K562 (cell line): Measurements from ENCODE around the gene SPRR2D. TPM values are rescaled to one million over a fixed set of nuclear protein-coding genes. Genes with fewer than 3 reads are reported as not detected.

ENCODE experiments used
- ATAC-seq: fragments of 200-7000 bp; cut with Tn5 transposase; 3 replicates; pipeline ENCODE4 v1.9.1; 2020; ENCODE audit warnings: moderate library complexity
- BruUV-seq: library from RNA; stranded (reverse); fragments of 400-500 nt; replicated peaks from 2 replicates; lab custom pipeline; 2021; lab: Mats Ljungman, UMichigan
- CTCF ChIA-PET: fragments of 300-600 bp; formaldehyde crosslinking; extraction: SDS; loops from one replicate; lab custom pipeline; 2021; ENCODE audit warnings: low intra/inter-chr PET ratio; lab: Yijun Ruan, JAX
- POLR2A ChIA-PET: fragments of 300-600, 350-650 bp; sonication (Branson Sonifier 250); formaldehyde crosslinking; extraction: SDS; loops from one replicate; lab custom pipeline; 2021; ENCODE audit warnings: antibody characterized with exemption, inconsistent platforms; lab: Yijun Ruan, JAX
- DNase-seq, 4 experiments: peaks; one replicate each; pipeline versions ENCODE4 v3.0.0 to v3.0.0-alpha.2; 2011 to 2018; ENCODE audit warnings: low spot score in 3 of 4, mixed read lengths in 3 of 4; ENCODE audit errors: extremely low read depth in 1 of 4
- FAIRE-seq: peaks from 2 replicates; lab custom pipeline; 2011; peaks lifted over from hg19 to GRCh38; lab: Jason Lieb, UNC
- H2AFZ ChIP-seq: 2 replicates; pipeline ENCODE4 v1.6.0; 2011; ENCODE audit warnings: low read depth, low read length, control low read depth, inconsistent platforms
- H3K27ac ChIP-seq: fragments of 200-600 bp; 3 replicates; pipeline ENCODE4 v1.8.0; 2011; ENCODE audit warnings: low read depth, mild to moderate bottlenecking, control low read depth, inconsistent platforms, low read length, moderate library complexity, mixed read lengths; ENCODE audit errors: extremely low read depth
- H3K27me3 ChIP-seq, 2 experiments: fragments of 300-600 bp in 1 of 2; 2 replicates in 1 of 2; 3 replicates in 1 of 2; pipeline versions ENCODE4 v1.6.0 to v1.8.0; 2011; ENCODE audit warnings: inconsistent platforms in 2 of 2, low read length in 2 of 2, mild to moderate bottlenecking in 1 of 2, mixed read lengths in 1 of 2, moderate library complexity in 1 of 2; ENCODE audit not compliant: control insufficient read depth in 2 of 2, insufficient read depth in 2 of 2
- H3K36me3 ChIP-seq: fragments of 300-600 bp; 3 replicates; pipeline ENCODE4 v1.8.0; 2011; ENCODE audit warnings: mild to moderate bottlenecking, low read length, inconsistent platforms; ENCODE audit not compliant: control insufficient read depth, insufficient read depth
- H3K4me1 ChIP-seq, 2 experiments: fragments of 200-600 bp in 1 of 2; replicated peaks in 1 of 2; 2 replicates in 1 of 2; 3 replicates in 1 of 2; pipeline versions ENCODE4 v1.5.1 to v1.8.0; 2011; ENCODE audit warnings: inconsistent platforms in 2 of 2, low read length in 2 of 2, mild to moderate bottlenecking in 1 of 2, mixed read lengths in 1 of 2, moderate library complexity in 1 of 2; ENCODE audit not compliant: control insufficient read depth in 2 of 2, insufficient read depth in 2 of 2
- H3K4me2 ChIP-seq: 2 replicates; pipeline ENCODE4 v1.6.1; 2011; ENCODE audit warnings: low read length, control low read depth, inconsistent platforms, mixed read lengths; ENCODE audit not compliant: insufficient read depth
- H3K4me3 ChIP-seq: fragments of 200-600 bp; sonication (generic), shearing (Covaris generic); 2 replicates; pipeline ENCODE4 v1.5.1; 2016; ENCODE audit warnings: control low read depth, inconsistent platforms
- H3K79me2 ChIP-seq: fragments of 200-600 bp; 3 replicates; pipeline ENCODE4 v1.8.0; 2011; ENCODE audit warnings: low read length, inconsistent platforms; ENCODE audit not compliant: control insufficient read depth, insufficient read depth
- H3K9ac ChIP-seq, 2 experiments: 2 replicates each; pipeline versions ENCODE4 v1.6.0 to v1.6.1; 2011; ENCODE audit warnings: low read depth in 2 of 2, low read length in 2 of 2, control low read depth in 1 of 2, inconsistent platforms in 1 of 2, mild to moderate bottlenecking in 1 of 2, mixed read lengths in 1 of 2; ENCODE audit not compliant: insufficient read depth in 1 of 2
- H3K9me1 ChIP-seq: one replicate; pipeline ENCODE4 v1.6.0; 2011; ENCODE audit warnings: inconsistent platforms, mild to moderate bottlenecking, low read length, moderate library complexity; ENCODE audit not compliant: control insufficient read depth, insufficient read depth
- H3K9me3 ChIP-seq: replicated peaks from 2 replicates; pipeline ENCODE4 v1.5.1; 2011; ENCODE audit warnings: low read depth, low read length, inconsistent platforms; ENCODE audit not compliant: control insufficient read depth, insufficient read depth
- H4K20me1 ChIP-seq: replicated peaks from 2 replicates; pipeline ENCODE4 v1.6.1; 2011; ENCODE audit warnings: low read length, inconsistent platforms, mixed read lengths; ENCODE audit not compliant: control insufficient read depth, insufficient read depth
- CBX2 ChIP-seq: fragments of 200-600 bp; sonication (generic); IDR thresholded peaks from one replicate; pipeline ENCODE4 v1.6.1; 2012; ENCODE audit warnings: mild to moderate bottlenecking, low read length, inconsistent platforms; ENCODE audit not compliant: insufficient read depth, poor library complexity, severe bottlenecking
- THRAP3 ChIP-seq: fragments of 450-650 bp; IDR thresholded peaks from 2 replicates; pipeline ENCODE4 v1.6.1; 2016; ENCODE audit warnings: mild to moderate bottlenecking, inconsistent platforms, borderline replicate concordance
- WGBS: fragments of 100-300 bp; shearing (Covaris generic); methylation state at CpG from one replicate; pipeline ENCODE4 v1.1.6; 2016; ENCODE audit warnings: low coverage, mixed read lengths; ENCODE audit not compliant: insufficient coverage; ENCODE audit errors: missing lambda C conversion rate; 5-methylcytosine and 5-hydroxymethylcytosine counted together
- in situ Hi-C: fragments of 300-500 bp; cut with MboI; formaldehyde crosslinking; loops from 4 replicates; pipeline ENCODE4 v1.15.0; 2018; ENCODE audit warnings: inconsistent platforms, mixed read lengths
- intact Hi-C: fragments of 100-400 bp; cut with micrococcal nuclease; formaldehyde crosslinking; loops from 2 replicates; pipeline ENCODE4 v1.14.2; 2022
- polyA plus RNA-seq, 8 experiments: library from polyadenylated mRNA; depleted of rRNA in 4 of 8; stranded (reverse) in 5 of 8; unstranded in 3 of 8; fragments of >200 nt; fragmentation: Nextera tagmentation in 2 of 8; fragmentation: Illumina TruSeq in 1 of 8; extraction: Ambion mirVana in 2 of 8; extraction: Trizol in 1 of 8; gene quantifications; 2 replicates each; pipeline versions ENCODE4 v1.2.1 to v1.2.3, GENCODE V29; 2011 to 2014; ENCODE audit warnings: inconsistent platforms in 1 of 8, missing spikeins in 1 of 8
- total RNA-seq, 7 experiments: library from RNA; depleted of rRNA in 6 of 7; stranded (reverse); fragments of >200 nt in 6 of 7; fragmentation: Illumina TruSeq in 2 of 7; extraction: Trizol in 2 of 7; gene quantifications; 2 replicates each; pipeline versions ENCODE4 v1.2.1 to v1.2.3, GENCODE V29; 2011 to 2021; ENCODE audit warnings: low replicate concordance in 1 of 7
- TF ChIP-seq, protein P1 (sequence below): conservative IDR thresholded peaks from 2 replicates; pipeline ENCODE4 v1.6.1; 2011; ENCODE audit warnings: low read depth, mild to moderate bottlenecking, low read length; ENCODE audit not compliant: control insufficient read depth
- TF ChIP-seq, protein P2 (sequence below), 3 experiments: fragments of 200-800 bp in 1 of 3; fragments of 250-450 bp in 1 of 3; fragments of 450-650 bp in 1 of 3; sonication (Bioruptor Pico) in 1 of 3; sonication (Bioruptor generic) in 1 of 3; formaldehyde crosslinking in 1 of 3; IDR thresholded peaks; 2 replicates each; pipeline versions ENCODE4 v1.6.1 to v1.8.0; 2016 to 2022; ENCODE audit warnings: mild to moderate bottlenecking in 2 of 3, missing genetic modification characterization in 2 of 3, missing compliant biosample characterization in 1 of 3, moderate library complexity in 1 of 3

SPRR2D gene
- total and polyA plus RNA-seq, 9 of the 15 experiments (the other 6 are each of a cell fraction or from before 2014, with no cell fraction given): 0.91 to 5.1 (median 3.2) TPM; not detected in 1

DNA sequence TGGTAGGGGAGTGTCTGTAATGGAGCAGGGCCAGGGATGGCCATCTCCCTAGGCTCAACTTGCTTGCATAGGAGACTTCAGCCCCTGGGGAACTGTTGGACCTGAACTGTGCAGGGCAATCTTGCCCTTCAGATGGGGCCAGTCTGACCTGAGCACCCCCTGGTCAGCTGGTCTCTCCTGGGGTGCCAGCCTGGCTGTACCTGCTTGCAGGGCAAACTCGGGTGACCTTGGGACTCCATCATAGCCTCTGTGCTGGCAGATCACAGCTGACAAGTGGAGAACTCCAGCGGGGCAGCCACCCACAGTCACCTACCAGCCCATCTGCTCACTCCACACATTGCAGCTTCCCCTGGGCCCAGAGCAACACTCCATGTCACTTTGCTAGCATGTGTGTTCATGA lies 8.3 kb upstream of the SPRR2D start:
- ChIA-PET POLR2A (no interaction called here), CTCF (no interaction called here)
- H3K9me3 ChIP-seq: no peaks in the 10 kb centered on the region
- no peak for DNase-seq
- H3K27me3 ChIP-seq: peaks cover 0 to 12% of the 10 kb centered on the region in 2 experiments; a peak in 2 of 5 replicates
- ATAC-seq: no peak
- no peak overlapping the region for H3K27ac ChIP-seq
- no peaks in the 10 kb centered on the region for H3K79me2 ChIP-seq
- no TSS peak for BruUV-seq
- FAIRE-seq: no peak
- no peaks in the 10 kb centered on the region; a peak in 1 of 5 replicates for H3K4me1 ChIP-seq
- no peak overlapping the region for H2AFZ ChIP-seq
- no peaks in the 10 kb centered on the region for H4K20me1 ChIP-seq
- intact Hi-C loops (no loop called here), in situ Hi-C loops (no loop called here)
- H3K9ac ChIP-seq: no peak overlapping the region
- no peaks in the 10 kb centered on the region for H3K36me3 ChIP-seq
- 4% methylated on average over 2 of the region's 2 CpGs for WGBS
- no peak overlapping the region for H3K4me3 ChIP-seq
- no peak overlapping the region for H3K4me2 ChIP-seq
- no peak for TF ChIP-seq THRAP3
- TF ChIP-seq, protein P1, sequence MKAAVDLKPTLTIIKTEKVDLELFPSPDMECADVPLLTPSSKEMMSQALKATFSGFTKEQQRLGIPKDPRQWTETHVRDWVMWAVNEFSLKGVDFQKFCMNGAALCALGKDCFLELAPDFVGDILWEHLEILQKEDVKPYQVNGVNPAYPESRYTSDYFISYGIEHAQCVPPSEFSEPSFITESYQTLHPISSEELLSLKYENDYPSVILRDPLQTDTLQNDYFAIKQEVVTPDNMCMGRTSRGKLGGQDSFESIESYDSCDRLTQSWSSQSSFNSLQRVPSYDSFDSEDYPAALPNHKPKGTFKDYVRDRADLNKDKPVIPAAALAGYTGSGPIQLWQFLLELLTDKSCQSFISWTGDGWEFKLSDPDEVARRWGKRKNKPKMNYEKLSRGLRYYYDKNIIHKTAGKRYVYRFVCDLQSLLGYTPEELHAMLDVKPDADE: no peak
- TF ChIP-seq, protein P2, sequence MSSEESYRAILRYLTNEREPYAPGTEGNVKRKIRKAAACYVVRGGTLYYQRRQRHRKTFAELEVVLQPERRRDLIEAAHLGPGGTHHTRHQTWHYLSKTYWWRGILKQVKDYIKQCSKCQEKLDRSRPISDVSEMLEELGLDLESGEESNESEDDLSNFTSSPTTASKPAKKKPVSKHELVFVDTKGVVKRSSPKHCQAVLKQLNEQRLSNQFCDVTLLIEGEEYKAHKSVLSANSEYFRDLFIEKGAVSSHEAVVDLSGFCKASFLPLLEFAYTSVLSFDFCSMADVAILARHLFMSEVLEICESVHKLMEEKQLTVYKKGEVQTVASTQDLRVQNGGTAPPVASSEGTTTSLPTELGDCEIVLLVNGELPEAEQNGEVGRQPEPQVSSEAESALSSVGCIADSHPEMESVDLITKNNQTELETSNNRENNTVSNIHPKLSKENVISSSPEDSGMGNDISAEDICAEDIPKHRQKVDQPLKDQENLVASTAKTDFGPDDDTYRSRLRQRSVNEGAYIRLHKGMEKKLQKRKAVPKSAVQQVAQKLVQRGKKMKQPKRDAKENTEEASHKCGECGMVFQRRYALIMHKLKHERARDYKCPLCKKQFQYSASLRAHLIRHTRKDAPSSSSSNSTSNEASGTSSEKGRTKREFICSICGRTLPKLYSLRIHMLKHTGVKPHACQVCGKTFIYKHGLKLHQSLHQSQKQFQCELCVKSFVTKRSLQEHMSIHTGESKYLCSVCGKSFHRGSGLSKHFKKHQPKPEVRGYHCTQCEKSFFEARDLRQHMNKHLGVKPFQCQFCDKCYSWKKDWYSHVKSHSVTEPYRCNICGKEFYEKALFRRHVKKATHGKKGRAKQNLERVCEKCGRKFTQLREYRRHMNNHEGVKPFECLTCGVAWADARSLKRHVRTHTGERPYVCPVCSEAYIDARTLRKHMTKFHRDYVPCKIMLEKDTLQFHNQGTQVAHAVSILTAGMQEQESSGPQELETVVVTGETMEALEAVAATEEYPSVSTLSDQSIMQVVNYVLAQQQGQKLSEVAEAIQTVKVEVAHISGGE (CRISPR knock-in tag; IDR thresholded peaks at IDR 0.05): no peak
- TF ChIP-seq CBX2: no peak
- H3K9me1 ChIP-seq: no peaks in the 10 kb centered on the region
